ENCODE results near the gene GABRA4.

The GABRA4 gene

GRCh38 chr4:46931981-46932380 lies 61.4 kb downstream of the GABRA4 start:
- no peak for DNase-seq (ENCODE audit: low read depth in 2 of 2, low spot score in 1 of 2)

- DNase-seq (ENCODE audit: low read depth in 2 of 2, low spot score in 1 of 2) = no peak
These were observed 62.5 kb downstream of the GABRA4 start for GRCh38 chr4:46930891-46931290.

GRCh38 chr4:46927201-46927600 lies 66.2 kb downstream of the GABRA4 start:
- no peak for DNase-seq (ENCODE audit: low read depth in 2 of 2, low spot score in 1 of 2)

- no peak for DNase-seq (ENCODE audit: low read depth in 2 of 2, low spot score in 1 of 2)
These were observed 68.4 kb downstream of the GABRA4 start for GRCh38 chr4:46924789-46925529.

GRCh38 chr4:46922205-46922604 lies 71.2 kb downstream of the GABRA4 start:
- no peak for DNase-seq (ENCODE audit: low read depth in 2 of 2, low spot score in 1 of 2)

- DNase-seq (ENCODE audit: low read depth in 2 of 2, low spot score in 1 of 2) = no peak
These were observed 84.3 kb downstream of the GABRA4 start, which contains the start of gene COX7B2 for GRCh38 chr4:46909078-46909477. COX7B2 (minus strand) TSS chr4:46909245; CDS start chr4:46735192, 174,053 bp downstream.

- DNase-seq (ENCODE audit: low read depth in 2 of 2, low spot score in 1 of 2) = no peak
These were observed 85.2 kb downstream of the GABRA4 start for GRCh38 chr4:46908148-46908547.

GRCh38 chr4:46900082-46900481 lies 93.3 kb downstream of the GABRA4 start:
- DNase-seq (ENCODE audit: low read depth in 2 of 2, low spot score in 1 of 2) = no peak

- DNase-seq (ENCODE audit: low read depth in 2 of 2, low spot score in 1 of 2) = no peak
These were observed 98.6 kb downstream of the GABRA4 start for GRCh38 chr4:46894826-46895225.

GRCh38 chr4:46890056-46890455 lies 103.3 kb downstream of the GABRA4 start:
- DNase-seq (ENCODE audit: low read depth in 2 of 2, low spot score in 1 of 2) = no peak

GRCh38 chr4:46889410-46889809 lies 104.0 kb downstream of the GABRA4 start:
- DNase-seq (ENCODE audit: low read depth in 2 of 2, low spot score in 1 of 2) = no peak

GRCh38 chr4:46886711-46887110 lies 106.7 kb downstream of the GABRA4 start:
- DNase-seq (ENCODE audit: low read depth in 2 of 2, low spot score in 1 of 2) = no peak

GRCh38 chr4:46878641-46879040 lies 114.7 kb downstream of the GABRA4 start:
- DNase-seq (ENCODE audit: low read depth in 2 of 2, low spot score in 1 of 2) = no peak

- DNase-seq (ENCODE audit: low read depth in 2 of 2, low spot score in 1 of 2) = no peak
These were observed 118.6 kb downstream of the GABRA4 start for GRCh38 chr4:46874811-46875210.

GRCh38 chr4:46870411-46870810 lies 123.0 kb downstream of the GABRA4 start:
- DNase-seq (ENCODE audit: low read depth in 2 of 2, low spot score in 1 of 2) = no peak
